Panc1 (cell line): ENCODE measurements around the gene MYO6. TPM values are rescaled to one million over a fixed set of nuclear protein-coding genes. Genes with fewer than 3 reads are reported as not detected.

Experiments used
- ATAC-seq: fragments of 200-7000 bp; cut with Tn5 transposase; 2 replicates; pipeline ENCODE4 v1.9.1; 2020; ENCODE audit warnings: mild to moderate bottlenecking, moderate library complexity
- BruUV-seq: library from RNA; stranded (reverse); fragments of 400-500 nt; replicated peaks from 2 replicates; lab custom pipeline; 2021; lab: Mats Ljungman, UMichigan
- CTCF ChIA-PET: fragments of 300-600 bp; sonication (Branson Sonifier 250); formaldehyde crosslinking; loops from one replicate; lab custom pipeline; 2022; ENCODE audit warnings: antibody characterized with exemption; lab: Charles Lee
- POLR2A ChIA-PET: fragments of 300-600 bp; sonication (Branson Sonifier 250); formaldehyde crosslinking; loops from one replicate; lab custom pipeline; 2022; ENCODE audit warnings: antibody characterized with exemption; lab: Charles Lee
- DNase-seq: peaks from one replicate; pipeline ENCODE4 v3.0.0-alpha.2; 2010; ENCODE audit warnings: low read depth, low spot score
- H3K27ac ChIP-seq: 2 replicates; pipeline ENCODE4 v1.5.1; 2011; ENCODE audit warnings: mild to moderate bottlenecking, low read length, inconsistent platforms
- H3K27me3 ChIP-seq: fragments of 200-500 bp; sonication (Bioruptor generic); 2 replicates; pipeline ENCODE4 v1.6.0; 2014; ENCODE audit warnings: low read length, inconsistent platforms; ENCODE audit not compliant: control insufficient read depth, insufficient read depth
- H3K36me3 ChIP-seq: fragments of 200-500 bp; sonication (Bioruptor generic); 2 replicates; pipeline ENCODE4 v1.5.1; 2014; ENCODE audit warnings: inconsistent platforms, mild to moderate bottlenecking, low read length, moderate library complexity; ENCODE audit not compliant: control insufficient read depth, insufficient read depth
- H3K4me1 ChIP-seq: 2 replicates; pipeline ENCODE4 v1.5.1; 2011; ENCODE audit warnings: inconsistent platforms, mild to moderate bottlenecking, low read length, moderate library complexity; ENCODE audit not compliant: control insufficient read depth, insufficient read depth
- H3K4me3 ChIP-seq, 2 experiments: 2 replicates each; pipeline ENCODE4 v1.5.1; 2011 to 2012; ENCODE audit warnings: low read depth in 2 of 2, low read length in 2 of 2, mild to moderate bottlenecking in 2 of 2, inconsistent platforms in 1 of 2, moderate library complexity in 1 of 2
- H3K9me3 ChIP-seq: fragments of 200-500 bp; sonication (Bioruptor generic); 2 replicates; pipeline ENCODE4 v1.5.1; 2014; ENCODE audit warnings: low read depth, mild to moderate bottlenecking, inconsistent platforms, low read length, moderate library complexity; ENCODE audit not compliant: control insufficient read depth, insufficient read depth
- POLR2AphosphoS5 ChIP-seq: IDR thresholded peaks from 2 replicates; pipeline ENCODE4 v1.6.1; 2012; ENCODE audit warnings: mild to moderate bottlenecking, low read depth, low read length, moderate library complexity
- SIN3A ChIP-seq: IDR thresholded peaks from 2 replicates; pipeline ENCODE4 v1.6.1; 2012; ENCODE audit warnings: low read depth, mild to moderate bottlenecking, low read length, moderate library complexity, borderline replicate concordance; ENCODE audit not compliant: insufficient read depth
- TCF7L2 ChIP-seq: IDR thresholded peaks from 2 replicates; pipeline ENCODE4 v1.6.1; 2011; ENCODE audit warnings: mild to moderate bottlenecking, low read depth, low read length, inconsistent platforms
- in situ Hi-C: cut with HindIII; loops from 2 replicates; pipeline ENCODE4 v1.10.0; 2016; ENCODE audit warnings: low sequenced_read_pairs, low pct_unique_long_range_greater_than_20kb
- intact Hi-C: fragments of 100-400 bp; cut with micrococcal nuclease; formaldehyde crosslinking; loops from one replicate; pipeline ENCODE4 v1.10.0; 2022; ENCODE audit not compliant: unreplicated experiment
- total RNA-seq: library from RNA; stranded (reverse); gene quantifications from one replicate; pipeline ENCODE4 v1.2.1, GENCODE V29; 2021; ENCODE audit not compliant: unreplicated experiment
- TF ChIP-seq, protein P1 (sequence below): fragments of 450-650 bp; IDR thresholded peaks from 2 replicates; pipeline ENCODE4 v1.5.1; 2017; ENCODE audit warnings: mild to moderate bottlenecking
- TF ChIP-seq, protein P2 (sequence below), 2 experiments: IDR thresholded peaks; 2 replicates each; pipeline ENCODE4 v1.6.1; 2011 to 2012; ENCODE audit warnings: low read depth in 2 of 2, control low read depth in 1 of 2, low read length in 1 of 2, mild to moderate bottlenecking in 1 of 2, moderate library complexity in 1 of 2; ENCODE audit not compliant: insufficient read depth in 1 of 2

The MYO6 gene
- total RNA-seq, 1 experiment from 2014 or later, result 52.3 TPM

DNA sequence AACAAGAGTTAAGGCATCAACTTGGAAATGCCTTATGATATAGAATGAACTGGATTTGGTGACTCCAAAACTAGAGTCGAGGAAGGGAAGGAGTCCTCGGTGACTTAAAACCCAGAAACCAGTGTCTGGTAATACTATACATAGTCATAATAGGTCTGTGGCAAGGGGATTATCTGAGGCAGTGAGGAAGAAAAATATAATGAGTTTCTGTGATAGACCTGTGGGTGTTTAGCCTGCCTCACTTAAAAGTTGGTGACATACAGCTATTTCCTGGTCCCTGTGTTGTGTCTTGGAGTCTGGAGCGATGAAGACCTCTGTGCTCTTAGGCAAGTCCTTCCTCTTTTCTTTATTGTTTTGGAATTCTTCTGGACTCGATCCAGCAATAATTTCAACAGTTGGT is 5.1 kb upstream of the MYO6 start:
- no peaks in the 10 kb centered on the region for H3K36me3 ChIP-seq
- TF ChIP-seq TCF7L2, result no peak
- TF ChIP-seq SIN3A, result no peak
- TF ChIP-seq, protein P1, sequence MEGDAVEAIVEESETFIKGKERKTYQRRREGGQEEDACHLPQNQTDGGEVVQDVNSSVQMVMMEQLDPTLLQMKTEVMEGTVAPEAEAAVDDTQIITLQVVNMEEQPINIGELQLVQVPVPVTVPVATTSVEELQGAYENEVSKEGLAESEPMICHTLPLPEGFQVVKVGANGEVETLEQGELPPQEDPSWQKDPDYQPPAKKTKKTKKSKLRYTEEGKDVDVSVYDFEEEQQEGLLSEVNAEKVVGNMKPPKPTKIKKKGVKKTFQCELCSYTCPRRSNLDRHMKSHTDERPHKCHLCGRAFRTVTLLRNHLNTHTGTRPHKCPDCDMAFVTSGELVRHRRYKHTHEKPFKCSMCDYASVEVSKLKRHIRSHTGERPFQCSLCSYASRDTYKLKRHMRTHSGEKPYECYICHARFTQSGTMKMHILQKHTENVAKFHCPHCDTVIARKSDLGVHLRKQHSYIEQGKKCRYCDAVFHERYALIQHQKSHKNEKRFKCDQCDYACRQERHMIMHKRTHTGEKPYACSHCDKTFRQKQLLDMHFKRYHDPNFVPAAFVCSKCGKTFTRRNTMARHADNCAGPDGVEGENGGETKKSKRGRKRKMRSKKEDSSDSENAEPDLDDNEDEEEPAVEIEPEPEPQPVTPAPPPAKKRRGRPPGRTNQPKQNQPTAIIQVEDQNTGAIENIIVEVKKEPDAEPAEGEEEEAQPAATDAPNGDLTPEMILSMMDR, result no peak
- TF ChIP-seq POLR2AphosphoS5, result no peak
- TF ChIP-seq, protein P2, sequence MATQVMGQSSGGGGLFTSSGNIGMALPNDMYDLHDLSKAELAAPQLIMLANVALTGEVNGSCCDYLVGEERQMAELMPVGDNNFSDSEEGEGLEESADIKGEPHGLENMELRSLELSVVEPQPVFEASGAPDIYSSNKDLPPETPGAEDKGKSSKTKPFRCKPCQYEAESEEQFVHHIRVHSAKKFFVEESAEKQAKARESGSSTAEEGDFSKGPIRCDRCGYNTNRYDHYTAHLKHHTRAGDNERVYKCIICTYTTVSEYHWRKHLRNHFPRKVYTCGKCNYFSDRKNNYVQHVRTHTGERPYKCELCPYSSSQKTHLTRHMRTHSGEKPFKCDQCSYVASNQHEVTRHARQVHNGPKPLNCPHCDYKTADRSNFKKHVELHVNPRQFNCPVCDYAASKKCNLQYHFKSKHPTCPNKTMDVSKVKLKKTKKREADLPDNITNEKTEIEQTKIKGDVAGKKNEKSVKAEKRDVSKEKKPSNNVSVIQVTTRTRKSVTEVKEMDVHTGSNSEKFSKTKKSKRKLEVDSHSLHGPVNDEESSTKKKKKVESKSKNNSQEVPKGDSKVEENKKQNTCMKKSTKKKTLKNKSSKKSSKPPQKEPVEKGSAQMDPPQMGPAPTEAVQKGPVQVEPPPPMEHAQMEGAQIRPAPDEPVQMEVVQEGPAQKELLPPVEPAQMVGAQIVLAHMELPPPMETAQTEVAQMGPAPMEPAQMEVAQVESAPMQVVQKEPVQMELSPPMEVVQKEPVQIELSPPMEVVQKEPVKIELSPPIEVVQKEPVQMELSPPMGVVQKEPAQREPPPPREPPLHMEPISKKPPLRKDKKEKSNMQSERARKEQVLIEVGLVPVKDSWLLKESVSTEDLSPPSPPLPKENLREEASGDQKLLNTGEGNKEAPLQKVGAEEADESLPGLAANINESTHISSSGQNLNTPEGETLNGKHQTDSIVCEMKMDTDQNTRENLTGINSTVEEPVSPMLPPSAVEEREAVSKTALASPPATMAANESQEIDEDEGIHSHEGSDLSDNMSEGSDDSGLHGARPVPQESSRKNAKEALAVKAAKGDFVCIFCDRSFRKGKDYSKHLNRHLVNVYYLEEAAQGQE (IDR thresholded peaks at IDR 0.05; ENCODE audit: insufficient read depth in 1 of 2, low read depth in 2 of 2, low read length in 1 of 2), result no peak
- POLR2A ChIA-PET, result no interaction called here
- peaks cover 6% of the 10 kb centered on the region for H3K4me1 ChIP-seq
- intact Hi-C loops (no loop called here), in situ Hi-C loops (no loop called here)
- no peak overlapping the region for H3K27ac ChIP-seq
- ATAC-seq, result no peak
- H3K9me3 ChIP-seq, result no peaks in the 10 kb centered on the region
- no peak overlapping the region for H3K4me3 ChIP-seq
- no peak for DNase-seq
- BruUV-seq, result no TSS peak
- H3K27me3 ChIP-seq, result no peaks in the 10 kb centered on the region; the same call in 1 of the 2 replicates
- CTCF ChIA-PET, result no interaction called here

DNA sequence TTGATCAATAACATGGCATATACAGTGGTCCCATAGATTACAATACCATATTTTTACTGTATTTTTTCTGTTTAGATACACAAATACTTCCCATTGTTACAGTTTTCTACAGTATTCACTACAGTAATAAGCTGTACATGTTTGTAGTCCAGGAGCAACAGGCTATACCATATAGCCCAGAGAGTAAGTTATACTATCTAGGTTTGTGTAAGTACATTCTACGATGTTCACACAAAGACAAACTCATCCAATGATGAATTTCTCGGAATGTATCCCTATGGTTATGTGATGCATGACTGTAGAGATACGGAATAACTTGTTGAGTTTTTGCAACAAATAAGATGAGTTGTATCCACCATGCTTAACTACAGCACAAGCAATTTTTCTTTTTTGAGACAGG is 3.6 kb upstream of the MYO6 start:
- H3K4me3 ChIP-seq, result no peak overlapping the region
- intact Hi-C loops (no loop called here), in situ Hi-C loops (no loop called here)
- no peaks in the 10 kb centered on the region for H3K36me3 ChIP-seq
- no peaks in the 10 kb centered on the region; the same call in 1 of the 2 replicates for H3K27me3 ChIP-seq
- H3K4me1 ChIP-seq, result peaks cover 6% of the 10 kb centered on the region
- ChIA-PET POLR2A (no interaction called here), CTCF (interaction anchor here (0.6 kb wide), 1 partner anchor 13 kb away, joined by 11 read pairs; no protein-coding TSS in a partner anchor)
- ATAC-seq (no peak), DNase-seq (no peak)
- no TSS peak for BruUV-seq
- H3K9me3 ChIP-seq, result no peaks in the 10 kb centered on the region
- TF ChIP-seq POLR2AphosphoS5 (no peak), TCF7L2 (no peak), SIN3A (no peak)
- TF ChIP-seq, protein P2 (IDR thresholded peaks at IDR 0.05; ENCODE audit: insufficient read depth in 1 of 2, low read depth in 2 of 2, low read length in 1 of 2), result no peak
- TF ChIP-seq, protein P1, result no peak
- no peak overlapping the region for H3K27ac ChIP-seq
